PC-9 (cell line): Measurements from ENCODE around the gene CREBBP.

ENCODE experiments used
- CTCF ChIP-seq: fragments of 200-600 bp; sonication (generic); conservative IDR thresholded peaks from 2 replicates; pipeline ENCODE4 v1.6.1; 2017; ENCODE audit warnings: mixed run types, antibody characterized with exemption, mild to moderate bottlenecking, moderate library complexity
- EZH2 ChIP-seq: fragments of 200-600 bp; sonication (generic); IDR thresholded peaks from 2 replicates; pipeline ENCODE4 v1.8.0; 2017; ENCODE audit warnings: antibody characterized with exemption, low read depth

GRCh38 chr16:3689731-3690130 is 190.8 kb downstream of the CREBBP start:
- no peak for TF ChIP-seq CTCF
- no peak for TF ChIP-seq EZH2
